NCI-H226 (cell line): ENCODE data around the gene CALHM1.

Experiments used
- DNase-seq: peaks from one replicate; pipeline ENCODE4 v3.0.0-alpha.2; 2015

CALHM1 gene

GRCh38 chr10:103452506-103453230 lies 6.0 kb downstream of the CALHM1 start:
- no peak for DNase-seq

- DNase-seq: peak; percentile 61
Observed at GRCh38 chr10:103451831-103452505, 6.7 kb downstream of the CALHM1 start, which contains the start of gene CALHM2. Gene CALHM2, minus strand, starts transcription at chr10:103452370. Its CDS starts 2,429 bp downstream, at chr10:103449941.

- DNase-seq: peak; percentile 49
Observed at GRCh38 chr10:103451091-103451813, 7.4 kb downstream of the CALHM1 start.

- no peak for DNase-seq
Observed at GRCh38 chr10:103450201-103450695, 8.5 kb downstream of the CALHM1 start.

GRCh38 chr10:103449208-103450144 lies 9.2 kb downstream of the CALHM1 start:
- DNase-seq: no peak

GRCh38 chr10:103448746-103449145 lies 10.0 kb downstream of the CALHM1 start:
- peak; percentile 77 for DNase-seq

GRCh38 chr10:103447187-103447586 lies 11.5 kb downstream of the CALHM1 start:
- DNase-seq: no peak

GRCh38 chr10:103445767-103446567 lies 12.7 kb downstream of the CALHM1 start:
- peak; percentile 70 for DNase-seq

- DNase-seq: no peak
Observed at GRCh38 chr10:103445366-103445765, 13.3 kb downstream of the CALHM1 start.

GRCh38 chr10:103444478-103444877 lies 14.2 kb downstream of the CALHM1 start:
- no peak for DNase-seq

GRCh38 chr10:103443475-103444185 lies 15.1 kb downstream of the CALHM1 start:
- no peak for DNase-seq

GRCh38 chr10:103442031-103442461 lies 16.7 kb downstream of the CALHM1 start:
- peak; percentile 54 for DNase-seq

GRCh38 chr10:103441611-103442010 lies 17.1 kb downstream of the CALHM1 start:
- DNase-seq: no peak

- no peak for DNase-seq
Observed at GRCh38 chr10:103441206-103441605, 17.5 kb downstream of the CALHM1 start.

GRCh38 chr10:103440416-103440815 lies 18.3 kb downstream of the CALHM1 start:
- no peak for DNase-seq

- DNase-seq: no peak
Observed at GRCh38 chr10:103439776-103440175, 18.9 kb downstream of the CALHM1 start.

GRCh38 chr10:103433858-103434257 lies 24.8 kb downstream of the CALHM1 start:
- DNase-seq: no peak

- no peak for DNase-seq
Observed at GRCh38 chr10:103431902-103432301, 26.8 kb downstream of the CALHM1 start.

- no peak for DNase-seq
Observed at GRCh38 chr10:103429647-103430046, 29.1 kb downstream of the CALHM1 start.

- no peak for DNase-seq
Observed at GRCh38 chr10:103428989-103429643, 29.6 kb downstream of the CALHM1 start.
